Muscle of back (tissue), 11 donors: ENCODE data around the gene CORO2A. TPM values are rescaled to one million over a fixed set of nuclear protein-coding genes. Genes with fewer than 3 reads are reported as not detected.
"Not testable (repeated sequence)": the region's sequence is repeated elsewhere in the genome, so short reads cannot be mapped to it uniquely, and the experiment has no call there.

ENCODE experiments used
- DNase-seq, 3 donors: peaks; one replicate each; pipeline versions ENCODE4 v3.0.0 to v3.0.0-alpha.2; 2013
- polyA plus RNA-seq, 10 donors: library from polyadenylated mRNA; unstranded; fragments of 120-200 nt; gene quantifications; one replicate each; pipeline ENCODE4 v1.2.1, GENCODE V29; 2013; ENCODE audit not compliant: insufficient read length in 10 of 10

CORO2A gene
- polyA plus RNA-seq, 10 donors = 0.13 to 1.2 (median 0.32) TPM

DNA sequence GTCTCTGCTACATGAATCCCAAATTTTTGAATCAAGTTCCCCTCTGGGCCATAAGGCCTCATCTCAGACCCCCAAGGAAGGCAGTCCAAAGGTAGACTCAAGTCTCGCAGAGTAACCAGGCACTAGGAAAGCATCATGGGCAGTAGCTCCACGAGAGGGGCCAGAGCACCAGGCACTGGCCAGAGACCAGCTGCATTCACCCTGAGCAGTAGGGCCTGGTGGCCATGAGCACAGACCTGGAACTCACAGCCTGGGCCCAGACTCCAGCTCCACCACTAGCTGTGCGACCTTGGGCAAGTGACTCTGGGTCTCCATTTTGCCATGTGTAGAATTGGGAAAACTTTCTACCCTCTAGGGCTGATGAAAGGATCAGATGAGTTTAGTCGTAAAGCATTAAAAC, 107.4 kb downstream of the CORO2A start:
- DNase-seq = no peak

DNA sequence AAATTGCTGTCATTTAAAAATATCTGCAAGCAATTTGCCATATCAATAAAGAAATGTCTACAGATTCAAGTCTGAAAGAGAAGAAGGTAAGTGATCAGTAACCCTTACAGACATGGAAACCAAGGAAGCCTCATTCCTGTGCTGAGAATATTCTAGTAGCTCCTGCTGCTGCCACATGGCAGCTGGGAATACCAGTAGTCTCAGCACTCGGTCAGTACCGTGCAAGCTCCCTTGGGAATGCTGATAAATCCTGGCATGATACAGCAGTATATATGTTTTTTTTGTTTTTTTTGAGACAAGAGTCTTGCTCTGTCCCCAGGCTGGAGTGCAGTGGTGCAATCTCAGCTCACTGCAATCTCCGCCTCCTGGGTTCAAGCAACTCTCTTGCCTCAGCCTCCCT, 108.0 kb downstream of the CORO2A start:
- no peak for DNase-seq

DNA sequence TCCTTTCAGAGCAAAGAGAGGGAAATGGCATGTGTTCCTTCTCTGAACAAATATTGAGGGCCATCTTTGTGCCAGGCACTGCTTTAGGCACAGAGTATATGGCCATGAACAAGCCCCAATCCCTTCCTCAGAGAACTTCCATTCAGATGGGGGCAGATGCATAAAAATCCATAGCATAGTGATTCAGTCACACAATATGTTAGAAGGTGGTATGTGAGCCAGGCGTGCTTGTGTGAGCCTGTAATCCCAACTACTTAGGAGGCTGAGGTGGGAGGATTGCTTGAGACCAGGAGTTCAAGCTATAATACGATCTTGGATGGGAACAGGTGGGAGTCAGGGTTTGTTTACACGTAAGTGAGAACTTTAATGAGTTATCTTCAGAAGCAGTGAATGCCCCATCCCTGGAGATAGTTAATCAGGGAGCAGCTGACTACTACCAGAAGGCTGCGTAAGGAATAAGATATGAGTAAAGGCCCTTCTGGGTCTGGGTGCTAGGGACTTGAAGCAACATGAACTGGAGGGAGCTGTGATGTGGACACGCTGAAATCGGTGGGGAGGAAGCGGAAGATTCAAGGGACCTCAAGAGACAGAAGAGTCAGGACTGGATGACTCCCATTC, 108.8 kb downstream of the CORO2A start:
- no peak for DNase-seq

DNA sequence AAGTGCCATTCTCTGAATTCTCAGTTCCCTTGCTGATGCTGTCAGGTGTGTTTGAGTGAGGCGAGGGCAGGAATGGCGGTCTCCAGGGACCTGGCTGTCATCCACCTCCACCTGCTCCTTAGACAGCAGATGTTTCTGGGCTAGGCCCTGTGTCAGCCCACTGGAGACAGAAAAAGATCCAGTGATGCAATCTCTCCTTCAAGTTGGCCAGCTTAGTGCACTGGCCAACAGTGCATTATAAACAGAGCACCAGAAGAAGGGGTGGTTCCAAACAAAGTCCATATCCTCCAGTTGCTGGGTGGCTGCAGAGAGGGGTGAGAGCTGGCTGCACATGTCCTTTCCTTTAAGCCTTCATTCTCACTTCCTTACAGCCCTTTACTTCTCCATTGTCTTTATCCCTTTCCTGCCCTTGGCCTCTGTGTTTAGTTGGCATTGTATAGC, 109.4 kb downstream of the CORO2A start:
- no peak for DNase-seq

DNA sequence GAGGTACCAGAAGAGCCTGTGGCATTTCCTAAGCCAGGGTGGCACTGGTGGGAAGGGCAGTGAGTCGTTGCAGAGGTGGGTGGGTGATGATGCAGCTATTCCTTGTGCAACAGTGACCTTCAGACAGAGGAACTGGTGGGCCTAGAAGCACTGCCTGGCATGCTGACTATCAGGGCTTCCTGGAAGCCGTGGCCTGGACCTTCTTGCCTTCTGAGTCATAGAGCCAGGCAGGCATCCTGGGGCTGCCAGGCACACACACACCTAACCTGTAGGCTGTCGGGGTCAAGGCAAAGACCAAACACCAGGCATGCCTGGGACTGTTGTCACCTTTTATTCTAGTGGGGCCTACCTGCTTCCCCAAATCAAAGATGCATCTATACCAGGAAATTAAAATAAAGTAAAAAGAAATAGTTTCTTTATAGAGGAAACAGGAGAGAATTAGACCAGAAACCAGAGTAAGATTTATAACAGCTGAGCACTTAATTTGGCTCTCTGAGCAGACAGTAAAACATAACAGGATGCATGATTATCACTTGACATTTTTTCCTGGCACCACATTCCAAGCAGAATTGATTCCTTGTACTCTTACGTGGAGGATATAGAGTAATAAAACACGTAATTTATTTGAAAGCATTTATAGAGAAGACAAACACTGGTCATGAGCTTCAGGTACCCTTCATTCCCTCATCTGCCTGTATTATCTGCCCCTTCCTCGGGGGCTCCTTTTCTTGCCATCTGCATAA, 110.8 kb downstream of the CORO2A start:
- no peak for DNase-seq

DNA sequence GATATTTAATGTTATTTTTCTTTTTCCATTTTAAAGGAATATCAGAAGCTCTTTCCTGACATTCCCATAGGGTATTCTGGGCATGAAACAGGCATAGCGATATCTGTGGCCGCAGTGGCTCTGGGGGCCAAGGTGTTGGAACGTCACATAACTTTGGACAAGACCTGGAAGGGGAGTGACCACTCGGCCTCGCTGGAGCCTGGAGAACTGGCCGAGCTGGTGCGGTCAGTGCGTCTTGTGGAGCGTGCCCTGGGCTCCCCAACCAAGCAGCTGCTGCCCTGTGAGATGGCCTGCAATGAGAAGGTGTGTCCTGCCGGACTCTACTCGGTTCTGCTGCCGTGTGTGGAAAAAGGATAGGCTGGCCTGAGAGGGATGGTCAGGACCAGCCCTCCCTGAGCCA, 111.7 kb downstream of the CORO2A start:
- DNase-seq = no peak

DNA sequence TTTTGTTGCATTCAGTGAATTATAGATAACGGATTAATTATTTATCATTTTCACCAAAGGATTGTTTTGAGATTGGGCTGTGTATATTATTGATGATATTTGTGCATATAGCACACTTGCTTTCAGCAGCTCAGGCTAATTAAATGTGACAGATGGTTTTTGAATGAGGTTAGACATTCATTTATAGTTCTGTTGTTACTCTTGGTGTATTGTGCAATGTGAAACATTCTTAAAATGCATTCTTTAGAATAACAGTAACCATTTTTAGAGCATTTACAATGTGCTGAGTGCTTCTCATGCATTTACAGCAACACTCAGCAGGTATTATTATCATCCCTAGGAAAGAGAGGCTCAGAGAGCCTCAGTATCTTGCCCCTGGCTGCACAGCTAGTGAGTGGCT, 112.1 kb downstream of the CORO2A start:
- DNase-seq = no peak

DNA sequence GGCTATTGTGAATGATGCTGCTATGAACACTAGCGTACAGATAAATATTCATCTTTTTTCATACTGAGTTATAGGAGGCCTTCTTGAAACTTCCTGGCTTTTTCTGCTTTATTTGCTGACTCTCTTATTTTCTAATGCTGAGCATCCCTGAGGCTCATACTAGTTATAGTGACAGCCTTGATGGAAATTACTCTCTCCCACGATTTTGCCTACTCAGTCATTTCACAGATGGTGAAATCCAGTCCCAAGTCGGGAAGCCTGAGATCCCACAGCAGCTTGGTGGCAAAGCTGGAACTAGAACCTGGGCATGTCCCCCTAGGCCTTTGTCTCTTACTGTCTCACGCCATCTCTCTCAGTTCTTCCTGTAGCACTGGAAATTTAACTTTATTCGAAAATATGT, 113.5 kb downstream of the CORO2A start:
- DNase-seq = no peak

DNA sequence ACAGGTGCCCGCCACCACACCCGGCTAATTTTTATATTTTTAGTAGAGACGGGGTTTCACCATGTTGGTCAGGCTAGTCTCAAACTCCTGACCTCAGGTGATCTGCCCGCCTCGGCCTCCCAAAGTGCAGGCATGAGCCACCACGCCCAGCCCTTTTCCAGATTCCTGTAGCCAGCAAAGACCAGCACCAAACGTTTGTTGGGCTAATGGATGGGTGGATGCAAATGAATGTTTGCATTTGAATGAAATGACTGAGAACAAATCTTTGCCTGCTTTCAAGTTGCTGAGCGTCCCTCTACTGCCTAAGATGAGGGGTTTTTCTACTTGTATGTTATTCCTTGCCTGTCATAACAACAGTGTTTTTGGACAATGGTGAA, 115.9 kb downstream of the CORO2A start:
- DNase-seq = not testable (repeated sequence)

DNA sequence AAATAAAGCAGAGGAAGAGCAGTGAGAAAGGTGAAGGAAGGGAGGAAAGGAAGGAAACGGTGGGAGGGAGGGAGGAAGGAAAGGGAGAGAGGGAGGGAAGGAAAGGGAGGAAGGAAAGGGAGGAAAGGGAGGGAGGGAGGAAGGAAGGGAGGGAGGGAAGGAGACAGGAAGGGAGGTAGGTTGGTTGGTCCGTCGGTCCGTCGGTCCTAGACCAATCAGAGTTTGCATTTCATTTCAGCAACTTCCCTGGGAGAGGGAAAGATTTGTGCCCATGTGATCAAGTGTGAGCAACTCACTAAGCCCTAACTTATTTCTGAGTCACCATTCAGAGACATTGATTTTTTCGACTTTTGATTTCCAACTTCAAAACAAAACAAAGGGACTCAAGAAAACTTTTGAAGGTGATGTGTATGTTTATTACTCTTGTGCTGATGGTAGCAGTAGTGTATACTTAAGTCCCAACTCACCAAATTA, 117.1 kb downstream of the CORO2A start:
- peak in 1 of 3 donors; percentile 12 for DNase-seq

DNA sequence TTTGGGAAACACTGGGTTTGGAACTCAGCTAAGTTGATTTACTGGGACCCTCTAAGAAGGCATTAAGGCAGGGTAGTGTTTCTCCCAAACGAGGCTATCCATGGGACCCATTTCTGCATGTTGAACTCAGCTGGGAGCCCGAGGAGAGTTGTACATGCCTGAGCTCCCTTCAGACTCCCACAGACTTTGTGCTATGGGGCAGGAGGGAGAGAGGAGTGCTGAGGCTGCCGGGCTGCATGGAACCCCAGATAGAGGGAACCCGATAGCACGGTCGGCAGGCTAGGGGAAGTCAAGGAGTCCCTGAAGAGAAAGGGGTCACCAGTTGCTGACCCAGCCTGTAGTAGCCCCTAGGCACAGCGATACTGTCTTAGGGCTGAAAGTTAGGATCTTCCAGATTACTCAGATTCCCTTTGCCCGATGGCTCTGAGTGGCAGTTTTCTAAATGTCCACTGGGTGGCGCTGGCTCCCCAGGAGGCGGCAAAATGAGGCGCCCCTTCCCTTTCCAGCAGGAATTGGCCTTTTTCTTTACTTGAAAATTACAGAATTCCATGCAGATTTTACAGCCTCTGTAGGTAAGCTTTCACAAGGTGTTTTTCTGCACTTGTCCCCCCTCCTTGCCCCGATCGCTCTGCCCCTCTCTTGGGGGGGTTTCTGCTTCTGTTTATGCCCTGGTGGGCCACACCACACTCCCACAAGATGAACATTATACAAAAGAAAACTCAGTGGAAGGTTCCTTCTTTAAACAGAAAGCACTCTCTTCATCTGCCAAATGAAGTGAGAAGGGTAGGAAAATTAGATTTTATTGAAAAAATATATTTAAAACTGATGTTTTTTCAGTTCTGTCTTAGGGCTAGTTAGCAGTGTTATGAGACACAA, 118.1 kb downstream of the CORO2A start:
- peak; percentile 17 to 66 (median 39) for DNase-seq

DNA sequence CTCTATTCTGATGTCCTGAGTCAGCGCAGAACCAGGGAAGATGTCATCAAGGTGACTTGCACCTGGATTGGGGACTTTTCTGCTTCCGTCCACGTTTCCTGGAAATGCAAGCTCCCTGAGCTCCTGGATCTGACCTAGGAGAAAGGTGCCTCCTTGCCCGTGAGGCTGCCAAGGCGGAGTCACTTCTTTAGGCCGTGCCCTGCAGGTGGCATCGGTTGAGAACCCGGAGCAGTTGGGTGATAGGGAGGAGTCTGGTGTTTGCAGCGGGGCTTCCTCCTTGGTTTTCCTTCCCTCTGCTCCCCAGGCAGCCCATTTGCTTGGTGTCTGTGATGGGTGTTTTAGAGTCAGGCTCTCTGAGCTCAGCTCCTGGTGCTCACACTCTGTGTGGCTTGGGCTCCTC, 120.7 kb downstream of the CORO2A start:
- DNase-seq = no peak

Other genes with a start within 250 kb of the CORO2A start
- gene ANP32B, start 209.3 kb downstream of the CORO2A start, polyA plus RNA-seq = 100 to 1,000 TPM; 128 to 188 (median 151) TPM
- 10 to 100 TPM; 30.3 to 39.3 (median 33.7) TPM for gene NANS, start 135.9 kb downstream of the CORO2A start, polyA plus RNA-seq
- 1 to 10 TPM in 7 of 10 donors, under 1 TPM in 3; 0.71 to 3.2 (median 1.5) TPM for gene TRIM14, start 73.4 kb downstream of the CORO2A start, polyA plus RNA-seq
- gene TBC1D2, start 63.0 kb upstream of the CORO2A start, polyA plus RNA-seq = 1 to 10 TPM; 1.1 to 2.8 (median 2.0) TPM